HG03469 (cell line): Measurements from ENCODE around the gene AGTRAP.

Experiments used
- ATAC-seq: cut with Tn5 transposase; IDR thresholded peaks from one replicate; pipeline ENCODE4 v1.9.1; 2021; ENCODE audit warnings: mild to moderate bottlenecking, moderate library complexity, moderate number of reproducible peaks; ENCODE audit not compliant: unreplicated experiment

Gene AGTRAP

DNA sequence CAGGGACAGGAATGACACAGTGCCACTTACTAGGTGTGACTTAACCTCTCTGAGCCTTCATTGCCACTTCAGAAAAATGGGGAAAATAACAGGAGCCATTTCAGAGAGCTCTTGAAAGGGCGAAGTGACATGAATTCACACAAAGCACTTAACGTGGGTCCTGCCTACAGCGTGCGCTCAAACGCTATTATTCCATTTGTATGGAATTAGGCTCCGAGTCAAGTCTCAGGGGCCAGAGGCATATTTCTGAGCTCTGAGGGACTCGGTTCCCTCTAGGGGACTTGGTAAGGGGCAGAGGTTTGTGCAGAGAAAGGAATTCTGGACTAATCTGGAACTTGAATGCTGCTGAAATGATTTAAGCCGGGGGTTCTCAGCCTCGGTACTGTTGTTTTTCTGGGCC lies 30.3 kb upstream of the AGTRAP start:
- ATAC-seq, result no peak

DNA sequence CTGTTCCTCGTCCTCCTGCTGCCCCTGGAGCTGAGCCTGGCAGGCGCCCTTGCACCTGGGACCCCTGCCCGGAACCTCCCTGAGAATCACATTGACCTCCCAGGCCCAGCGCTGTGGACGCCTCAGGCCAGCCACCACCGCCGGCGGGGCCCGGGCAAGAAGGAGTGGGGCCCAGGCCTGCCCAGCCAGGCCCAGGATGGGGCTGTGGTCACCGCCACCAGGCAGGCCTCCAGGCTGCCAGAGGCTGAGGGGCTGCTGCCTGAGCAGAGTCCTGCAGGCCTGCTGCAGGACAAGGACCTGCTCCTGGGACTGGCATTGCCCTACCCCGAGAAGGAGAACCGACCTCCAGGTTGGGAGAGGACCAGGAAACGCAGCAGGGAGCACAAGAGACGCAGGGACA lies 29.6 kb upstream of the AGTRAP start:
- ATAC-seq, result no peak

DNA sequence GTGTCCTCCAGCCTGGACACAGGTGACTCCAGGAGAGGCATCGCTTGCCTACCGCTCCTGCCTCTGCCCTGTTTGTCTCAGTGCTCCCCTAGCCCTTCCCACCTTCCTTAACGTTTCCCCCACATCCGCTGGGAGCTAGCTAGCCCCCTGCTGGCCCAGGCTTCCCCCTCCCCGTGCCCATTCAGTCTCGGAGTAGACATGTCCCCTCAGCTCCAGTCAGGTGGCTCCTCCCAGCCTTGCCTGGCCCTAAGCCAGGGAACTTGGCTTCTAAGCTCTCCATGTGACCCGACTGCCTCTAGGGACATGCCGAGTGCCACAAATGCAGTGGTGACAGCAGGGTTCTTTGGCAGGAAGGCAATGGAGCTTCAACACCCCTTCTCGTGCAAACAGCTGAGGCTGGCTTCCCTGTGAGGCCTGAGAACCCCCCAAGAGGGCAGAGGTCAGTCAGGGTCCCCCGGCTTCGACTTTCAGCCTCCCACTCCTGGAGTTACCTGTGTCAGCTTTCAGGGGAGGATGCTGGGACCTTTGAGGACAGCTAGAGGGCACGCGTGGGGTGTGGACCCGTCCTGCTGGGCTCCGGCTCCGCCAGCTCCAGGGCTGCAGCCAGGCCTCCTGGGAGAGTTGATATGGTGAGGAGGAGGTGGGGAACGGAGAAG lies 28.2 kb upstream of the AGTRAP start:
- no peak for ATAC-seq

DNA sequence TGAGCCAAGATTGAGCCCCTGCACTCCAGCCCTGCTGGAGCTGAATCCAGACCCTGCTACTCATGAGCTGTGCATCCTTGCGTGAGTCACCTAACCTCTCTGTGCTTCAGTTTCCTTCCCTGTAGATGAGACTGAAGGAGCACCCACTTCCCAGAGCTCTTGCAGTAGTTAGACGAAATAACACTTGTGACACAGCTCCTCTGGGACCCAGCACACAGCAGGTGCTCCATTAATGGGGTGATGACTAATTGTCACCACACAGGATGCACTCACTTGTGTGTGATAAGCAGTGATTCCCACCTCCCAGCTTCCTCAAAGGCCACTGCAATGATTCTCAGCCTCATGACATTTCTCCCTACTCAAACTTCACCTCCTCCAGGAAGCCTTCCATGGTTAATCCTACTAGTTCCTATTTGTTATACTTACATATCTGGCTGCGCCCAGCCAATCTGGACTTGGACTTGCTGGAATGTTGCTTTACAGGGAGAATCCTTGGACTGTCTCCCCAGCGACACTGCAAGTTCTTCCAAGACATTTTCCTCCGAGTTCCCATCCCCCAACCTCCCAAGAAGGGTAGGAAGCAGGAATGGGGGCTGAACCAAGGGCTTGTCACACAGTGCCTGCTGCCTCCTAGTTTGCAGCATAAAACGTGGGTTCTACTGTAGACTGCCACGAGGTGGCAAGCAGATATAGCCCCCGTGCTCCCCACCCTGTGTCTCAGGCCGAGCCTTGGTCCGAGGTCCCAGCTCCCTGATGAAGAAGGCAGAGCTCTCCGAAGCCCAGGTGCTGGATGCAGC lies 27.2 kb upstream of the AGTRAP start:
- ATAC-seq, result no peak

DNA sequence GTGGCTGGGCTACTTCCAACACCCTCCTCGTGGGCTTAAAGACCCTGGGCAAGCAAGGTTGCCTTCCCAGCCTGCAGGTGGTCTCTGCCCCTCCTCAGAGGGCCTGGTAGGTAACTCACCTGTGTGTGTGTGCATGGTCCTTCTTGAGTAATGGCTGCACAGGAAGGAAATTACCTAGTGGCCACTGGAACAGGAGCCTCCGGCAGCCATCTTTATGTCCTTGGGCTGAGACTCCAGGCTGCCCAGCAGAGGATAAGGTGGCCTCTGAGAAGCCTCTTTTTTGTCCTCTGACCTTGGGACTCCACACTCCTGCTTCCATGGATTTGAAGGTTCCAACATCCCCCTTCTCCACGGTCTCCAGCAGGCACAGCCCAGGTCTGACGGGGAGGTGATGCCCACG lies 24.4 kb upstream of the AGTRAP start:
- no peak for ATAC-seq

DNA sequence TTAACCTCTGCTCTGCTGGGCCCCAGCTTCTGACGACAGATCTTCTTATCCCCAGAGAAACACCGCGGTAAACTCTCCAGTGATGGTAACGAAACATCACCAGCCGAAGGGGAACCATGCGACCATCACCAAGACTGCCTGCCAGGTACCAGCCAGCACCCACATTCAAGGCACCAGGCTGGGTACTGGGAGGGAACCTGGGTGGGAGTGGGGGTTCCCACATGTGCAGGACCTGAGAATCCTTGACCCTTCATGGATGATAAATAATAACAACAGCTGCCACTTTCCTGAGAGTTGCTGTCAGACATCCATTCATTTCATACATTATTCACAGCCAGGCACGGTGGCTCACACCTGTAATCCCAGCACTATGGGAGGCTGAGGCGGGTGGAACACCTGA lies 23.7 kb upstream of the AGTRAP start:
- ATAC-seq, result no peak

DNA sequence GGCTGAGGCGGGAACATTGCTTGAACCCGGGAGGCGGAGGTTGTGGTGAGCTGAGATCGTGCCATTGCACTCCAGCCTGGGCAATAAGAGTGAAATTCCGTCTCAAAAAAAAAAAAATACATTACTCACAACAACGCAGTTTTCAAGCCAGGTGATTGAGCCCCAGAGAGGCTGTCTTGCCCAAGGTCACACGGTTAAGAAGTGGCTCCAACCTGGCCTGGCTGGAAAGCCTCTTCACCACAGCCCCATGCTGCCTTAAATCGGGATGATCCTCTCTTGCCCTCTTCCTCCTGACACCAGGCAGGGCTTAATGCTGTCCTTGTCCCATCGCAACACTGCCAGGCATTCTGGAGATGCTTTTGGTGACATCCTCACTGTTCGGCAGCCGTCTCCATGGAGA lies 22.8 kb upstream of the AGTRAP start:
- ATAC-seq, result no peak

DNA sequence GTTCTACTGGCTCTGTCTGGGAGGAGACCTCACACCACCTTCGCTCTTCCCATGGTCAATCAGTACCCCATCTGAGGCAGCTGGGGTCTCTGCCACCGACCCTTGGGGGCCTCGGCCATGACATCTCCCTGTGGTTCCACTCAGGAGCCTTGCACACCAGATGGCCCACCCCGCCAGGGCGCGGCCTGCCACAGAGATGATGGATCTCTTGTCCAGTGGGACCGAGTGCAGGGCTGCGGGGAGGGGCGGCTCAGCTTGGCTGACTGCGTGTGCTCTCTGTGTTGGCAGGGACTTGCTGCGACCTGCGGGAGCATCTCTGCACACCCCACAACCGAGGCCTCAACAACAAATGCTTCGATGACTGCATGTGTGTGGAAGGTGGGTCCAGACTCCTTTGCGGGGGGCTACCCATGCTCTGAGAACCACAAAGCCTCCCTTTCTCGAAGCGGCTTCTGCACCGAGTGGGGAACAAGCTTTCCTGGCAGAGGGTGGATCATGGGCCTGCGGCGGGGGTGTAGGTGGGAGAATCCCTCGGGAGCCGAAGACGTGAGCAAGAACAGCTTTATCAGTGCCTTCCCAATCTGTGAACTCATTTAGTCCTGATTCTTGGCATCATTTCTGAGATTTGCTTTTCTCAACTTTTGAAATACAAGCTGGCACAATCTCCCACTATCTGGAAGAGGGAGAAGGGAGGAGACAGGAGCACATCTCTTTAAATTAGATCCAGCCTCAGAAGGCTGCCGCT lies 20.9 kb upstream of the AGTRAP start:
- no peak for ATAC-seq

DNA sequence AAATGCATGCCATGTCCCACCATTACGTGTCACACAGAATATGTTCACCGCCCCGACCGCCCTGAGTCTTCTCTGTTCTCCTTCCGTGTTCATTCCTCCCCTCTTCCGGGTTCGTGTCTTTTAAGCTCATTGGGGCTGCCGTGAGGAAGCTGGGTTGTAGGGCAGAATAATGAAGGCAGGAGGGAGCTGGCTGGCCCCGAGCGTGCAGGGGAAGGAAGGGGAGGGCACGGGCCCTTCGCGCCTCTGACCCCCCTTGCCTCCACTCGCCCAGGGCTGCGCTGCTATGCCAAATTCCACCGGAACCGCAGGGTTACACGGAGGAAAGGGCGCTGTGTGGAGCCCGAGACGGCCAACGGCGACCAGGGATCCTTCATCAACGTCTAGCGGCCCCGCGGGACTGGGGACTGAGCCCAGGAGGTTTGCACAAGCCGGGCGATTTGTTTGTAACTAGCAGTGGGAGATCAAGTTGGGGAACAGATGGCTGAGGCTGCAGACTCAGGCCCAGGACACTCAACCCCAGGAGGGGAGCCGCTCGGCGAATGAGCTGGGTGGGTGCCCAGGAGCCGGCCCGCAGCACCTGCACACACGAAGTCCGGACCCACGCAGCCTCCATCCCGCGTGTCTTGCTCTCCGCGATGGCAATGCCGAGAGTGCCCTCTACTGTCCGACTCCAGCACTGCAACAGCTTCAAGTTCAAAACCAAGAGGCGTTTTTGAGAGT lies 16.5 kb upstream of the AGTRAP start:
- no peak for ATAC-seq

DNA sequence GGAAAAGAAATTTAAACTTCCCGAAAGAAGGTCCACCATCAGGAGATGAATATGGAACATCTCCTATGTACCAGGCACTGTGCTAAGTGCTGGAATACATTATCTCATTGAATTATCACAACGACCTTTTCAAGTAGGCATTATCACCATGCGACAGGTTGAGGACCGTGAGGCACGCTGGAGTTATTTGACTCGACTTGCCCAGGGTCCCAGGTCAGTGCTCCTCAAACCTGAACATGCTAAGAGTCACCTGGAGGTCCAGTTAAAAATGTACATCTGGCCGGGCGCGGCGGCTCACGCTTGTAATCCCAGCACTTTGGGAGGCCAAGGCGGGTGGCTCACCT lies 15.9 kb upstream of the AGTRAP start:
- no peak for ATAC-seq

DNA sequence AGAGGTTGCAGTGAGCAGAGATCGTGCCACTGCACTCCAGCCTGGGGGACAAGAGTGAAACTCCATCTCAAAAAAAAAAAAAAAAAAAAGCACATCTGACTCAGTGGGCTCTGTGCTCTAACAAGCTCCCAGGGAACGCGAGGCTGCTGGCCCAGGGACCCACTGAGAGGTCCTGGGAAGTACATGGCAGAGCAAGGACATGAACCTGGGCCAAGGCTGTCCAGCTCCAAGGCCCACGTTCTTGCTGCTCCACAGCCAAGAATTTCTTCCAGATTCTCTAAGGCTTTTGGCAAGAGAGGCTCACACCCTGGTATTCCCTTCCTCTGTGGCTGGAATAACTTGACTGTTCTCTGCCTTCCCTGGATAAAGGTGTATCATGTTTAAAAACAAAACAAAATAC lies 15.4 kb upstream of the AGTRAP start:
- no peak for ATAC-seq

DNA sequence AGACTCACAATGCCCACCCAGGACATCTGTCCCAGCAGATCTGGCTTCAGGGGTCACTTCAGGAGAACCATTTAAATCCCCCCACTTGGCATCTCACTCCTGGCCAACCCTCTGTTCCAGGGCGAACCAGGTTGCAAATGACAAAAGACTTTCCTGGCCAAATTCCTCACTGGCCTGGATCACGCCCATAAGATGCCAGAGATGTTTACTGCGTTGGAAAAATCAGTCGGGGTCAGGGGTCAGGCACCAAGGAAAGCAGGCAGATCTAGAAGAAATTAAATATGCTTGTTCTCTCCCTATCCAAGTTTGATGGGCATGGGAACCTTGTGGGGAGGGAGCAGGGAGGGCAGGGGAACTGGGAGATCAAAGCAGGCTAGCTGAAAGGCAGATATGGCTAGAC lies 14.6 kb upstream of the AGTRAP start:
- ATAC-seq, result no peak

DNA sequence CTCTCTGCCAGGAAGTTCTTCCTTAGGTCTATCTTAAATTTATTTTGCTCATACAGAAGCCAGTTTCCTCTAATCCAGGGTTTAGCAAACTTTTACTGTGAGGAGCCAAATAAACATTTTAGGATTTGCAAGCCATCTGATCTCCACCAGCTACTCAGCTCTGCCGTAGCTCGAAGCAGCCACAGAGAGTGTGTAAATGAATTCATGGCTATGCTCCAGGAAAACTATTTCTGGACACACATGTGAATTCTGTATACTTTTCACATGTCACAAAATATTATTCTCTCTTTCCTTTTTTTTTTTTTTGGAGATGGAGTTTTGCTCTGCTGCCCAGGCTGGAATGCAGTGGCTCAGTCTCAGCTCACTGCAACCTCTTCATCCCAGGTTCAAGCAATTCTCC lies 13.4 kb upstream of the AGTRAP start:
- no peak for ATAC-seq

DNA sequence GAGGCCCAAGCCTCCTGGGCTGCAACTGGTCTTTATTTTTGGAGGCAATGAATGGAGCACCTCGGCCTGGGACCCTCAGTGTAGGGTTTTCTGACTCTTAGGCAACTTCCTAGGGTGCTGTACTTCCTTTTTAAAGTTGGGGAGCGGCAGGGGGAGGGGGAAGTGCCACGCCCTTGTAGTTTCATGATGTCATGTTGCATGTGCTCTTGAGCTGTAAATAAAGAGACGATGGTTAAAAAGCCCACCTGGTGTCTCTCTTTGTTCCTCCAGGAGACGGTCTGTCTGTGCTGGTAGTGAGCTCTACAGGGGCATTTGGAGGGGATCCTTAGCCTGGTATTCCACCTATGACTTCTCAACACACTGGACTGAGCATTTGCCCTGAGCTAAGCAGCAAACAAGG lies 10.3 kb upstream of the AGTRAP start:
- no peak for ATAC-seq

DNA sequence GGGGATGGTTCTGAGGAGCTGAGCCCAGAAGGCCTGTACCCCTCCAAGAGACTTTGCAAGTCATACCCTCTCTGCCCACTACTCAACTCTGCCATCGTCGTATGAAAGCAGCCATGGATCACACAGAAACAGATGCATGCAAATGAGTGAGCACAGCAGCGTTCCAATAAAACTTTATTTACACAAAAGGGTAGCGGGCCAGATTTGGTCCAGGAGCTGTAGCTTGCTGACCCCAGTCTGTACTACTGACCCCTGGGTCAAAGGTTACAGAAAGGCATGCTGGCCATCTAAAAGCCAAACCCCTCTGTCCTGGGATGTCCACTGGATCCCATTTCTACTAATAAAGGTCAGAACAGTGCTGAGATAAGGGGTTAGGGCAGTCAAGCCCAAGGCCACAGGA lies 8.8 kb upstream of the AGTRAP start:
- no peak for ATAC-seq

DNA sequence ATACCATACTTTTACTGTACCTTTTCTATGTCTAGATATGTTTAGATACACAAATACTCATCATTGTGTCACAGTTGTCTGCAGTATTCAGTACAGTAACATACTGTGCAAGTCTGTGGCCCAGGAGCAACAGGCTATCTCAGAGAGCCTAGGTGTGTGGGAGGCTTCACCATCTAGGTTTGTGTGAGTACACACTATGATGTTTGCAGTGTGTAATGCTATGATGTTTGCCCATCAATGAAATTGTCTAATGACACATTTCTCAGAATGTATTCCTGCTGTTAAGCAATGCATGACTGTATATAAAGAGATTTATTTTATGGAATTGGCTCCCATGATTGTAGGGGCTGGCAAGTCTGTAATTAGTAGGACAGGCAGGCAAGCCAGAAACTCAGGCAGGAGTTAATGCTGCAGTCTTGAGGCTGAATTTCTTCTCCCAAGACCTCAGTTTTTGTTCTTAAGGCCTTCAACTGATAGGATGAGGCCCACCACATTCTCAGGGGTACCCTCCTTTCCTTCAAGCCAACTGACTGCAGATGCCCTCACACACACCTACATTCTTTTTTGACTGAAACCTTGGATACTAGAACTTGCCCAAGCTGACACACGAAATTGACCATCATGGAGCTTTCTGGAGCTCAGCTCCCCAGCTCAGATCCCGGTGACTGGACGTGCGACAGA lies 7.7 kb upstream of the AGTRAP start:
- no peak for ATAC-seq

DNA sequence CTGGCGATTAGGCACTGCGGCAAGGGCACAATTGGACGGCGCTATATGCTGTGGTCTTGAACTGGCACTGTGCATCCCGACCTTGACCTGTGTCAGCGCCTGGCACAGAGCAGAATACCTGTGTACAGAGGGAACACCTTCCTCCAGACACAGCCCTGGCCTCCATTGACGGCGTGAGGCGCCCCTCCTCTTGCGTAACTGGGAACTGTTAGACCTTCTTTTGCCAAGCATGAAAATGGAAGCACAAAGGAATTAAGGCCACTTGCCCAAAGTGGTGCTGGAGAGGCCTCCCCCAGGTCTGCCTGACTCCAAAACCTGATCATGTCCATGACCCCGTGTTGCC lies 6.8 kb upstream of the AGTRAP start:
- ATAC-seq, result no peak

DNA sequence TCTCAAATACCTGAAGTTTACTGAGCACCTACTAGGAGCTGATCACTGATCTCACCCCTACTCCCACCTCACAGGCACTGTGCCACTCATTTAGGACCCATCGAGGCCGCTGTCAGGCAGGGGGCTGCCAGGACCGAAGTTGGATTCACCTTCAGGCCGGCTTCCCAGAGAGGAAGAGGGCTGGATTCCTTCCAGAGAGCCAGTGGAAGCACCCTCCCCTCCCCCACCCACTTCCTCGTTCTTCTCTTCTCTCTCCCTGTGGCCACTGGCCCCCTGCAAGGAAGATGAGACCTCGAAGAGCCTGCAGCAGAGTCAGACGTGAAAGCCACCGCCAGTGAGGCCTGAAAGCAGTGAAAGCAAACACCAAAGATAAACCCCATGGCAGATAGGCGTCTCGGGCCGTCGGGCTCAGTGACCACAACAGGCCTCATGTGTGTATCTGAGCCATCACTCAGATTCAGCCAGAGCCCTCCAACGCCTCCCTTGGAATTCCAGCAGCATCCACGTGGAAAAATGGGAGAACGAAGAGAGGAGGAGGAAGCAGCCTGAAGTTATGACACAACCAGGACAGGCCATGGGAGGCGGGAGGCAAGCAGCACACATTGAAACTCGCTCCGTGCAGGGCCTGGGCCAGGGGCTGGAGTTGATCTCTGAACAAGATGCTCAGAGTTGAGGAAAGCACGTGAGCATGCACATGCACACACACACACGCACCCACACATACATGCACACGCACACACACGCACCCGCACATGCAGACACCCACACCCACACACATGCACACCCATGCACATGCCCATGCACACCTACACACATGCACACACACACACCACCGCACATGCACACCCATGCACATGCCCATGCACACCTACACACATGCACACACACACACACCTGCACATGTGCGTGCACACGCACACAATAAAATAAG lies 6.2 kb upstream of the AGTRAP start:
- ATAC-seq, result no peak

DNA sequence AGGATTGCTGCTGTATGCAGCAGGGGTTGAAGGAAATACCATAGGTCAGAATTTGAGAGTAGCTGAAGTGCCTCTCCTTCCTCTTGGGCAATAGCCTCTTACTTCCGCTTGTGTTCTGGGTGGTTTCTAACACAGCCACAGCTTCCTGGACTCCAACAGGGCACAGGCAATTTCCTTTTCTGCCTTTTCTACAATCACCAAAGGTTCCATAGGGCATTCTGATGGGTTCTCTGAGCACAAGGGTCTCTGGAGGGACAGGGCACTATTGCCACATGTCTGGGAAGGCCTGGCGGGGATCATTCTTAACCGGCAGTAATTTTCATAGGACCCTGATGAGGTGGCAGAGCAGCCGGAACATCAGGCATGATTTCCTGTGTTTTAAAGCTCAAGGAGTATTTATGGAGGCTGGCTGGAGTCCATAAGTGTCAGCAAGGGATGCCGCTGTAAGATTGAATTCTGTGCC lies 5.5 kb upstream of the AGTRAP start:
- ATAC-seq, result no peak
